ENCODE data around the gene RMND1.
"Not testable (repeated sequence)": the region's sequence is repeated elsewhere in the genome, so short reads cannot be mapped to it uniquely, and the experiment has no call there.

RMND1 gene, protein sequence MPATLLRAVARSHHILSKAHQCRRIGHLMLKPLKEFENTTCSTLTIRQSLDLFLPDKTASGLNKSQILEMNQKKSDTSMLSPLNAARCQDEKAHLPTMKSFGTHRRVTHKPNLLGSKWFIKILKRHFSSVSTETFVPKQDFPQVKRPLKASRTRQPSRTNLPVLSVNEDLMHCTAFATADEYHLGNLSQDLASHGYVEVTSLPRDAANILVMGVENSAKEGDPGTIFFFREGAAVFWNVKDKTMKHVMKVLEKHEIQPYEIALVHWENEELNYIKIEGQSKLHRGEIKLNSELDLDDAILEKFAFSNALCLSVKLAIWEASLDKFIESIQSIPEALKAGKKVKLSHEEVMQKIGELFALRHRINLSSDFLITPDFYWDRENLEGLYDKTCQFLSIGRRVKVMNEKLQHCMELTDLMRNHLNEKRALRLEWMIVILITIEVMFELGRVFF

DNA sequence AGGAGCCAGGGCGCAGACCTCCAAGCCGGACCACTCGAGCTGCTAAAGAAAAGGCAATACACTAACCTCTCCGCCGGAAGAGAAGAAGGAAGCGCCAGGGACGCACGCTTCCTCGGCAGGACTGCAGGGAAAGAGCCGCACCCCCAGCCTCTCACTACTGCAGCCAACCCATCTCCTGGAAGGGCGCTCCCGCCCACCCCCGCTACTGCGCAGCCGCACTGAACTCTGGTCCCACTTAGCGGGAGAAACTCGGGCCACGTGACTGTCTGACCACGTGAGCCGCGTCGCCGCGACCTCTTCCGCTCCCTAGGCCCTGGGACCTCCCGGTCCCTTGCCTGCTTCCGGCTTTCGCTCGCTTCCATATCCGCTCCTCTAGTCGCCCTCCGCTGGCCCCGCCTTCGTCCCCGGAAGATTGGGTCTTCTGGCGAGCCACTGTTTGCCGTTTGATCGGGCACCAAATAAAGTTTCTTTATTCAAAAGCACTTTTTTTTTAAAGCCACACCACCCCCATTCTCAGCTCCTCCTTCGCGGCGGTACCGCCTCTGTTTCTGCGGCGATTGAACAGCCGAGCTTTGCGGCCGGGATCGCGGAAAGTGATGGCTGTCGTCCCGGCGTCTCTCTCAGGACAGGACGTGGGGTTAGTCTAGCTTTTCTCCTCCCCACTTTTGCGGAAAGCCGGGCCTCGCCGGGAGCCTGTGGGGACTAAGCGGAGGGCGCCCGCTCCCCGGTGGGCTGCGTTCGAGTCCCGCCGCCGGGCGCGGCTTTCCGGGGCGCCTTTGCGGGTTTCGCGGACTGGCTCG, at the start of gene RMND1:
RMND1 (minus strand) TSS at position 177 of the 800 bp plus-strand sequence. CDS start 6,315 bp downstream, outside the sequence.
- peak; percentile 100 for DNase-seq (ENCODE audit: low read depth)

DNA sequence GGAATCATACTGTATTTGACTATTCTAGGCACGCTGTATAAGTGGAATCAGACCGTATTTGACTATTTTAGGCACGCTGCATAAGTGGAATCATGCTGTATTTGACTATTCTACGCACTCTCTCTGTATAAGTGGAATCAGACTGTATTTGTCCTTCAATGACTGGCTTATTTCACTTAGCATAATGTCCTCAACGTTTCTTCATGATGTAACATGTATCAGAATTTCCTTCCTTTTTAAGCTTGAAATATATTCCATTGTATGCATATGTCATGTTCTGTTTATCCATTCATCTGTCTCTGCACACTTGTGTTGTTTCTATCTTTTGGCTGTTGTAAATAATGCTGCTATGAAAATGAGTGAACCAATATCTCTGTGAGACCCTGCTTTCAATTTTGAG, 47.6 kb upstream of the RMND1 start:
- DNase-seq (ENCODE audit: low read depth), result no peak

DNA sequence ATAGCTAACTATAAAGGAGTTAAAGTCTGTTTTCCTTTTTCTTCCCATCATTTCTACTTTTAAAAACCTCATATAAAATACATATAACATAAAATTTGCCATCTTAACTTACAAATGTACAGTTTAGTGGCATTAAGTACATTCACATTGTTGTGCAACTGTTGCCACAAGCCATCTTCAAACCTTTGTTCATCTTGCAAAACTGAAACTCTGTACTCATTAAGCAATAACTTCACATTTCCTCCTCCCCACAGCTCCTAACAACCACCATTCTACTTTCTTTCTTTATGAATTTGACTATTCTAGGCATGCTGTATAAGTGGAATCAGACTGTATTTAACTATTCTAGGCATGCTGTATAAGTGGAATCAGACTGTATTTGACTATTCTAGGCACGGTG, 46.4 kb upstream of the RMND1 start:
- DNase-seq (ENCODE audit: low read depth), result peak; percentile 45

DNA sequence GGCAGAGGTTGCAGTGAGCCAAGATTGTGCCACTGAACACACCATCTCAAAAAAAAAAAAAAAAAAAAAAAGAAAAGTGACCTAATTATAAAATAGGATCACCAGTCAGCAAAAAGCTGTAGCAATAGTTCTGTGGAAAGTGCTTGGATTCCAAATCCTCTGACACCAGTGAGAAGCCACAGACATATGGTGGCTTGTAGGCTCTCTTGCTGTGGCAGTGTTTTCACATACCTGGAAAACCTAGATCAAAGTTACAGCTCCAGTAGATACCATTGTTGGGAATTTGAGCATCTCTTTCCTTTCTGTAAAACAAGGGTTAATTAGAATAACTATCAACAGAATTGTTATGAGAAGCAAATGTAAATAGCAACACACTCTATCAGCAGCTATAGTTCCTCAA, 46.0 kb upstream of the RMND1 start:
- no peak for DNase-seq (ENCODE audit: low read depth)

DNA sequence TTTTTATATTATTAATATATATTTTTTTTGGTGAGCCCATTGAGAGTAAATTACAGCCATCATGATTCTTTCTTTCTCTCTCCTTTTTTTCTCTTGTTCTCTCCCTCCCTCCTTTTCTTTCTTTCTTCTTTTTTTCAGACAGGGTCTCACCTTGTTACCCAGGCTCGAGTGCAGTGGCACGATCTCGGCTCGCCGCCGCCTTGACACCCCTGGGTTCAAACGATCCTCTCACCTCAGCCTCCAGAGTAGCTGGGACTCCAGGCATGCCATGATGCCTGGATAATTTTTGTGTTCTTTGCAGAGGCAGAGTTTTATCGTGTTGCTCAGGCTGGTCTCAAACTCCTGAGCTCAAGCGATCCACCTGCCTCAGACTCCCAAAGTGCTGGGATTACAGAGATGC, 43.5 kb upstream of the RMND1 start:
- DNase-seq (ENCODE audit: low read depth), result no peak

DNA sequence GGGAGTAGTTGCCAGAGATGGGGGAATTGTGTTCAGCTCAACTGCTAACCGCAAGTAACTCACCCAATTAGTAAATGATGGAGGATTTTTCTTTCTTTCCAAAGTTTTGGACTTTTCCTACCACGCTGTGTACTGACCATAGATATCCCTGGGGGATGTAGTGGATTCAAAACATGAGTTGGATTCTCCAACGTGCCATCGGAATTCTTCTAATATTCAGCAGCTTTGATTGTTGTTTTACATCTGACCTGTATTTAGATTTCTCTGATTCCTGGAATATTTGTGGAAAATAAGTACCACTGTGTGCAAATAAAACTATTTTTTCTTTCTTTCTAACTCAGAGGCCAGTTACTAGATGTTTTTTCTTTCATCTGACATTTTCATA, 43.0 kb upstream of the RMND1 start:
- DNase-seq (ENCODE audit: low read depth), result no peak

DNA sequence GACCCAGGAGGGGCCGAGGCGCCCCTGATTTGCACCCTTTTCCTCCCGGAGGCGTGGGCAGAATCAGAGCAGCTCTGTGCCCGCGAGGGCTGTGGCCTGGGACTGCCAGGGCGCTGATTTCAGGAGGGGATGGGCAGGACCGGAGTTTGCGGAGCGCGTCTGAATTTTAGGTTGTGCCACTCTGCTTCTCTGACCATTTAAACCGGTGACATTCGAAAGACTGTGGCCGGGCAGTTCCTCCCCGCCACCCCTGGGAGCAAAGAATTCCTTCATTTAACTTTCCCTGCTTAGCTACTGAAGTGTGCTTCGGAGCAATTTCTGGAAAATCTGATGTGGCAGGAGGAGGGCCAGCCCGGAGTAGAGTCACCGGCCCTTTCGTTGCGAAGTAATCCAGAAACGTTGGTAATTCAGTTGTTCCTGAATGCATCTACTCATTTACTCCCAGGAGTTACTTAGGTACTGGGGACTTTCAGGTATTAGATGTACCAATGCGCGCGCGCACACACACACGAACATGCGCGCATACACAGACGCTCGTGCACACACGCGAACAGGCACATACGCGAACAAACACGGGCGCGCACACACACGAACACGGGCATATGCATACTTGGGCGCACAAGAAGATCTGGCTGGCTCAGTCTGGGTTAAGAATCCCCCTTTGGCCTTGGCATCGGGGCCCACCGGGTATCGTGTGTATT, 42.5 kb upstream of the RMND1 start:
- peak; percentile 16 for DNase-seq (ENCODE audit: low read depth)

DNA sequence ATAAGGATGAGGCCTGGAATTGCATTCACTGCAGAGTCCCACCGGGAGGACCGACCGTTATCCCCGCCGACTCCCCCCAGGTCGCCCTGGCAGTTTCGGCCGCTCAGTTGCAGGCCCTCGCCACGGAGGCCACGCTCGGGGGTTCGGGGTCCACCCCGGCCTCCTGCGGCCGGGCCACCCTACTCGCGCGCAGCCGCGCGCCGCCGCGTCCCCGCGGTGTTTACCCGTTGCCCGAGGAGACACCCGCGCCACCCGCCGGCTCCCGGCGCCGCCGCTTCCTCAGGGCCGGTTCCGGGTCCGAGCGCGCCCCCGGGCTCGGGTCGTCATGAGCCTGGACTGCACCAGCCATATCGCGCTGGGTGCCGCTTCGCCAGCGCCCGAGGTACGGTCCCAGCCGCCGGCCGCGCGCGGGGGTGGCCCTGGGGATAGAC, 41.9 kb upstream of the RMND1 start, which contains the start of gene CCDC170:
CCDC170 (plus strand) TSS at position 214 of the 431 bp plus-strand sequence; CDS start at position 326, 112 bp downstream.
- no peak for DNase-seq (ENCODE audit: low read depth)

DNA sequence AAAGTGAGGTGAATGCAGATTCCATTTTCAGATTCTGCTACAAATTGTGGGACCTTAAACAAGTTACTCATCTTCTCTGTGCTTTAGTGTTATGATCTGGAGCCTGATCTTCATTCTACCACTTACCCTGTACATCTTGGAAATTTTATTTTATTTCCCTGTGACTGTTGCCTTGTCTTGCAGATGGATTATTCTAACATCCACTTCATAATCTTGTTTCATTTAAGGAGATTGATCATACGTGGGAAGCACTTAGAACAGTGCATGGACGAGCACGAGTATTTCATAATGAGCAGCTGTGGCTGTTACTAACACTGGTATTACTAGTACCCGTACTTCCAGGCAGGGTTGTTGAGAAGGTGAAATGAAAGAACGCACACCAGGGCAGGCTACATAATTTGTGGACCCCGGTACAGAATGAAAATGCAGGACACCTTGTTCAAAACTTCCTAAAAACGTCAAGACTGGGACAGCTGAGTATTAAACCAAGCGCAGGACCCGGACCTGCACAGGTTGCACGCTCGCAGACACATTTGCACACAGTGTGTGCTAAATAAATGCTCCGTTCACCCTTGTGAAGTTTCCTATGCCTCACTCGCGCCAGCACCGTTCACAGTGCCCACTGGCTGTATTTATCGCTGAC, 41.4 kb upstream of the RMND1 start:
- no peak for DNase-seq (ENCODE audit: low read depth)

DNA sequence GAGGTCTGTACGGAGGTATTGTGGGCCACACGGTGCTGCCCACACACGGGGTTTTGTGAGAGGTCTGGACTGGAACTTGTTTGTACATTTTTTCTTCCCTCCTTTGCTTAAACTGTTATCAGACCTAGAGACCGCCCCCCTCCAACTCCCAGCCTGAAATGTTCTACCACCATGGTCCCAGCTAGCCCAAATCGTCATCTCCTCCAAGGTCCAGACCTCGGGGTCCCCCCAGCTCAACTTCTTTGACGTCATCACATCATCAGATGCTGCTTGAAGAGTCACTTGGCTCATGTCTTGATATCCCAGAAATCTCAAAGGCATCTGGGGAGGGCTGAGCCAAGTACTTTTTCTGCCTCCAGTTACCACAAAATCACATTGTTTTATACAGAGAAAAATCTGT, 39.1 kb upstream of the RMND1 start:
- no peak for DNase-seq (ENCODE audit: low read depth)

DNA sequence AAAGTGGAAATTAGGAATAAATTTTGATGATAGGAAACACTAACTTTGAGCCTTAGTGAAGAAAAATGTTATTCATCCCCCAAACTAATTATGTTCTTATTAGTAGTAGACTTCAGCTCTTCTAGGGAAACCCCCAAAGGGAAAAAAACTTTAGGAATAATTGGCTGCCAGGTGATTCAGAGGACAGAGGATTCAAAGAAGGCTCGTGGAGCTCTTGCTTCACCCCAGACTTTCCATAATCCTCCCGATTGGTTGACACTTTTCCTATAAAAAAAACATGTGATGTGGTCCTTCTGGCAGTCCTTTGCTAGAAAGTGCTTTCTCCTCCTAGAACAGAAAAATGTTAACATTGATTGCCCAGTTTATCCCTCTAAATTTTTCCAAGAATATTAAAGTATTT, 36.3 kb upstream of the RMND1 start:
- DNase-seq (ENCODE audit: low read depth), result no peak

DNA sequence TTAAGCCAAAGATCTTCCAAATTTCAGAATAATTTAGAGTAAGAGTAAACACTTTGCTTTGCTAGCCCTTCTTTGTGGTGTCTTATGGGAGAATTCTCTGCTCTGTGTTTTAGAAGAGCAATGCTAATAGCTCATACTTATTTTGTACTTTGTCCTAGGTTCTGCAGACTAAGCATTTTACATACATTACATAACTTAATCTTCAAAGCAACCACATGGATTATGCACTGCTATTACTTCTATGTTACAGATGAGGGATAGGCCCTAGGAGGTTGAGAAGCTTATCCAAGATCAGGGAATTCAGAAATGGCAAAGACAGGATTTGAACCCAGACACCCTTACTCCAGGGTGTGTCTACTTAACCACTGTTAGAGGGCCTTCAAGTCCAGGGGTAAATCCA, 32.1 kb upstream of the RMND1 start:
- no peak for DNase-seq (ENCODE audit: low read depth)

DNA sequence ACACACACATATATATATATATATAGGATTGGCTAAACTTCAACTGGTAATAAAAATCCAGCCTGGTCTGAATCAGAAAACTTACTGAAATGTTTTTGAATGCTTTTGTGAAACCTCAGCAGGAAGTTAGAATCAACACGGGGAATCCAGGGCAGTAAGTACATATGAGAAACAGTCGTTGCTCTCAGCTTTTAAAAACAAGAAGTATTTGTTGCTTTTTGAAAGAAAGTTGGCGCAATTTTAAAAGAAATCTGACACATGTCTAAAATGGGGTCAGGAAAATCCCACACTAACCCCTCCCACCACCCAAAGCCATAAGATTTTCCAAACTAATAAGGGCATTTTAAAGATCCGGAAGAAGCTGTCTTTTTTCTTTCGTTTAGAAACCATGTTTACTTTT, 30.4 kb upstream of the RMND1 start:
- DNase-seq (ENCODE audit: low read depth), result peak; percentile 9

DNA sequence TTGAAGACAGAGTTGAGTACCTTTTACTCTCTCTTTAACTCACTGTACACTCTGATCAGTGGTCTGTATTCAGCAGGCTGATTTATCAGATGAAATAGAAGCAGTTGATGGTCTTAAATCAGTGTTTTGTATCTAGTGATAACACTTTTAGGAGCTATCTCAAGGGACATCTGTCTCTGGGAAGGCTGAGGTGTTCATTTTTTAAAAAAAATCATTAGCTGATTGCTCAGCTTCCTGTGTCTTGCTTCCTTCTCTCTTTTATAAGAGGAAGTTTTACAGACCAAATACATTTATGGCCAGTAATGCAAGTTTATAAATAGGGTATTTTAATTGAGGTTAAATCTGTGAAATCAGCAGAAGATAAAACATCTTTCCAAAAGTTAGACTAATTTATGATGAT, 29.9 kb upstream of the RMND1 start:
- DNase-seq (ENCODE audit: low read depth), result no peak

DNA sequence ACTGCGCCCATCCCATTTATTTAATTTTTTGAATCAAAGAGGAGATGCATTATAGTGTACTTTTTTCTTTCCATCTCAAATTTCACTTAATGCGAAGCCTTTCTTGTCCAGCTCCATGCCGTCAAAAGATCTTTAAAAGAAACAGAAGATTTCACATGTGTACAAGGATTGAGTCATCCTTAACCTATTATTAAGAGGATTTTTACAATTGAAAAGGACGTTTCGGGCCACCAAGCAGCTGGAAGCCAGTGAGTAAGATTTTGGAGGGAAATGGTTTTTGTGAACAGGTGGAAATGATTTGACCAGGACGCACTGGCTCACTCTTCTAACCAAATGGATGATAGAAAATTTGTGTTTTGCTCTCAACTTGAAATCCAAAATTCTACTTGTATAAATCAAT, 26.7 kb upstream of the RMND1 start:
- DNase-seq (ENCODE audit: low read depth), result no peak

DNA sequence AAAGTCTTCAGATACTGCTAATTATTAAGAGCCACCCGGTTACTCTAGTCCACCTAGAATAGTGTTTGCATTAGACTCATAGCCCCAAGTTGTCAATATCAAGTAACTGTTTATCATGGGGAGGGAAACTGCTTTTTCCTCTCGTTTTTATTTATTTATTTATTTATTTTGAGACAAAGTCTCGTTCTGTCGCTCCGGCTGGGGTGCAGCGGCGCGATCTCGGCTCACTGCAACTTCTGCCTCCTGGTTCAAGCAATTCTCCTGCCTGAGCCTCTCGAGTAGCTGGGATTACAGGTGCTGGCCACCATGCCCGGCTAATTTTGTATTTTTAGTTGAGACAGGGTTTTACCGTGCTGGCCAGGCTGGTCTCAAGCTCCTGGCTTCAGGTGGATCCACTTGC, 25.8 kb upstream of the RMND1 start:
- no peak for DNase-seq (ENCODE audit: low read depth)

DNA sequence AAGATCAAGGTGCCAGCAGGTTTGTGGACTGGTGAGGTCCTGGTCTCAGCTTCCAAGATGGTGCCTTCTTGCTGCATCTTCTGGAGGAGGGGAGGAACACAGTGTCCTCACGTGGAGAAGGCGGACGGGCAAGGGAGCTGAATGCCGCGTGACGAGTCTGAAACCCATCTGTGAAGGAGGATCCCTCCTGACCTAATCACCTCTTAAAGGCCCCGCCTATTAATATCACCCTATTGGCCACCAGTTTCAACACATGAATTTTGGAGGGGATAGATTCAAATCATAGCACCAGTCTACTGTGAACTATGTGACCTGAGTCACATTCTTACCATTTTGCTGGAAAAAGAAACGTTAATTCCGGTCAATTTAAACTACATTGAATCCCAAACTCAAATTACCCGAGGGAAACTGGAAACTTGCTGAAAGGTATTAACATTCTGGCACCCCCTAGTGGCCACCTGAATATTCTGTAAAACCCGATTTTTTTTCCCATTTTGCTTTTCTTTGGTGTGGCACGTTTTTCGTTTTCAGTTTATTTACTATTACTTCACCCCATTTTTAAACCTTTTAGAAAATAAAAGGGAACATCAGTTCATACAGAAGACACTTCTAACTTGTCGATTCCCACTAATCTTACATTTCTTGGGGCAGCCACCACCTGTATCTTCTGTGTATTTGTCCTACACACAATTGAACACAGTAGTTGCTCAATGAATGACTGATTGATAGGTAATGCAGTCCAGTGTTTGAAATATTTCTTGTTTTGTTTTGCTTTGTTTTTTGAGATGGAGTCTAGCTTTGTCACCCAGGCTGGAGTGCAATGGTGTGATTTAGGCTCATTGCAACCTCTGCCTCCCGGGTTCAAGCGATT, 24.0 kb upstream of the RMND1 start:
- peak; percentile 79 for DNase-seq (ENCODE audit: low read depth)

DNA sequence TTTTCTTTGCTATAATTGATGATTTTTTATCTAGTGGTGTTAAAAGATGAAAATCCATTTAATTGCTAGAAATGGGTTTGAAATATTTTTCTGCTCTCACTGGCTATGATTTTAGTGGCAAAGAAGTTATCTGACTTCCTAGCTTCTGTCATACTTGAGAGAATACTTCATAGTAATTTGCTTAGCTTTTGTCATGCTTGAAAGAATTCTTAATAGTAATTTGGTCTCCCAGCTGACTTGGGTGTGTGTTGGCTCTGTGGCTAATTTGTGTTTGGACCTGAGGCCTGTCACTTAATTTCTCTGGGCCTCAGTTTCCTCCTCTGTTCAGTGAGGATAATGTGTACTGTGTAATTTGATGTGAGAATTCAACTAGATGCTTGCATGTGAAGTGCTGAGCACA, 12.8 kb upstream of the RMND1 start:
- DNase-seq (ENCODE audit: low read depth), result no peak

DNA sequence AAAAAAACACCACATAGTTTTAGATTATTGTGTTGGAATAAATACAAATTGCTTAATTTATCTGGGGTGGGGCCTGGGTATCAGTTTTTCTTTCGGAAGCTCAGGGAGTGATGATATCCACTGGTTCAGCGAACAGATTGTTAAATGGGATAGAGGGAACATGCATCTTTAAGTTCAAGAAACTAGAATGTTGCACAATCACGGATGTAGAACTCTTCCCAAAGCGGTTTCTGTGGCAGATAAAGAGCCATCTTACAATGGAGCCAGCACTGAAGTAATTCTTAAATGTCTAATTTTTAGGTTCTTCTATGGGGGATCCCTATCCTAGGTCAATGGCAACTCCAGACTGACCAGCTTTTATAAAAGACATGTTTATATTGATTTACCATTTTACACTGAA, 9.7 kb upstream of the RMND1 start:
- DNase-seq (ENCODE audit: low read depth), result no peak

DNA sequence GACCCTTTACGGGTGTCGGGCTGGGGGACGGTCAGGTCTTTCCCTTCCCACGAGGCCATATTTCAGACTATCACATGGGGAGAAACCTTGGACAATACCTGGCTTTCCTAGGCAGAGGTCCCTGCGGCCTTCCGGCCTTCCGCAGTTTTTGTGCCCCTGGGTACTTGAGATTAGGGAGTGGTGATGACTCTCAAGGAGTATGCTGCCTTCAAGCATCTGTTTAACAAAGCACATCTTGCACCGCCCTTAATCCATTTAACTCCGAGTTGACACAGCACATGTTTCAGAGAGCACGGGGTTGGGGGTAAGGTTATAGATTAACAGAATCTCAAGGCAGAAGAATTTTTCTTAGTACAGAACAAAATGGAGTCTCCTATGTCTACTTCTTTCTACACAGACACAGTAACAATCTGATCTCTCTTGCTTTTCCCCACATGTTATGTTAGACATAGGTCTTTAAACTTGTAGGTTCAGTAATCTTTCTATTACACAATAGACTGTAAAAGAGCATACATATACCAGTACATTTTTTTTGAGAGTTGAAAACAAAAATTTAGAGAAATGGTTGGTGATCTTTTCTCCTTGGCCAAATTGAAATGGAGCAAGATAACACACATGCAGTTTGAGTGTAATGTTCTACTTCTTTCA, 3.9 kb upstream of the RMND1 start:
- DNase-seq (ENCODE audit: low read depth), result not testable (repeated sequence)
